Right cardiac atrium (tissue), 5 donors: Measurements from ENCODE around the gene UBL5. TPM values are rescaled to one million over a fixed set of nuclear protein-coding genes. Genes with fewer than 3 reads are reported as not detected.
A peak's percentile ranks its signal among the peaks of the same experiment; 100 is the strongest.
"Not testable (repeated sequence)": the region's sequence is repeated elsewhere in the genome, so short reads cannot be mapped to it uniquely, and the experiment has no call there.

Experiments
- ATAC-seq, 2 donors: fragments of 200-7000 bp; cut with Tn5 transposase; one replicate each; pipeline versions ENCODE4 v1.8.0 to v1.9.1; 2020; ENCODE audit warnings: moderate library complexity in 2 of 2, mild to moderate bottlenecking in 1 of 2
- DNase-seq, 3 donors: peaks; one replicate each; pipeline ENCODE4 v3.0.0-alpha.2; 2020
- H3K27ac ChIP-seq: one replicate; pipeline ENCODE4 v1.5.1; 2013; ENCODE audit warnings: mild to moderate bottlenecking, low read length, control low read depth, moderate library complexity
- H3K27me3 ChIP-seq: one replicate; pipeline ENCODE4 v1.6.1; 2013; ENCODE audit not compliant: control insufficient read depth, insufficient read depth
- H3K4me1 ChIP-seq: one replicate; pipeline ENCODE4 v1.6.1; 2013; ENCODE audit warnings: low read length; ENCODE audit not compliant: control insufficient read depth, insufficient read depth
- H3K4me3 ChIP-seq: one replicate; pipeline ENCODE4 v1.5.1; 2013; ENCODE audit warnings: low read length, control low read depth
- H3K9me3 ChIP-seq: one replicate; pipeline ENCODE4 v1.6.1; 2013; ENCODE audit warnings: low read length; ENCODE audit not compliant: control insufficient read depth
- WGBS: extraction: QIAGEN DNeasy Blood & Tissue Kit; methylation state at CpG from one replicate; pipeline ENCODE4 v1.1.7; 2013; 5-methylcytosine and 5-hydroxymethylcytosine counted together
- intact Hi-C, 4 donors: fragments of 100-400 bp; cut with DNase I; formaldehyde crosslinking; loops; one replicate each; pipeline versions ENCODE4 v1.11.0 to v1.14.0; 2022 to 2023
- polyA plus RNA-seq: library from polyadenylated mRNA; stranded (reverse); fragments of 200-250 nt; gene quantifications from one replicate; pipeline ENCODE4 v1.2.3, GENCODE V29; 2013
- total RNA-seq, 4 donors: library from RNA; stranded (reverse); fragmentation: NEBNext Ultra II Directional; extraction: Animal tissue kit (Norgen Biotek cat#: 25700); gene quantifications; one replicate each; pipeline ENCODE4 v1.2.1, GENCODE V29; 2021
- donor health status: healthy with polysubstance abuse.
- donor health status: DM: no; HTN: yes; CAD: no.
- donor health status: DM: no; HTN: no; CAD: no.
- donor health status: DM: no; HTN: yes; CAD: no; lungs with severe emphysema.
- donor health status: DM: yes; HTN: yes; CAD: no.

UBL5 gene
- total and polyA plus RNA-seq, 5 donors: 439 to 1,516 (median 496) TPM

- intact Hi-C loops: no loop called here
- no peak overlapping the region for H3K27ac ChIP-seq
- no peaks in the 10 kb centered on the region for H3K27me3 ChIP-seq
- no peaks in the 10 kb centered on the region for H3K4me1 ChIP-seq
- WGBS: 88% methylated on average over 11 of the region's 11 CpGs
- H3K4me3 ChIP-seq: no peak overlapping the region
- ATAC-seq: no peak
- no peaks in the 10 kb centered on the region for H3K9me3 ChIP-seq
- DNase-seq: no peak
Observed at GRCh38 chr19:9808855-9809824, 18.6 kb upstream of the UBL5 start.

- ATAC-seq: peak; percentile 28 to 36
- H3K27me3 ChIP-seq: no peaks in the 10 kb centered on the region
- no peaks in the 10 kb centered on the region for H3K9me3 ChIP-seq
- intact Hi-C loops: no loop called here
- H3K27ac ChIP-seq: no peak overlapping the region
- DNase-seq: peak in 1 of 3 donors; percentile 58
- no peak overlapping the region for H3K4me3 ChIP-seq
- 95% methylated on average over 21 of the region's 21 CpGs for WGBS
- H3K4me1 ChIP-seq: no peaks in the 10 kb centered on the region
Observed at GRCh38 chr19:9811139-9811538, 16.6 kb upstream of the UBL5 start.

- peaks cover 2% of the 10 kb centered on the region for H3K4me1 ChIP-seq
- H3K27me3 ChIP-seq: no peaks in the 10 kb centered on the region
- DNase-seq (no peak), ATAC-seq (peak; percentile 0 to 7)
- H3K27ac ChIP-seq: peak overlapping the region; percentile 91
- H3K4me3 ChIP-seq: peak overlapping the region; percentile 51
- intact Hi-C loops: no loop called here
- no peaks in the 10 kb centered on the region for H3K9me3 ChIP-seq
- WGBS: 4% methylated on average over 39 of the region's 39 CpGs
Observed at GRCh38 chr19:9818175-9818733, 9.5 kb upstream of the UBL5 start.

GRCh38 chr19:9818734-9819595, 8.8 kb upstream of the UBL5 start, which contains the start of gene FBXL12:
Gene FBXL12, minus strand, starts transcription at chr19:9819079. Its CDS starts 266 bp downstream, at chr19:9818813.
- H3K27ac ChIP-seq: peak within 1 kb of the TSS; percentile 91
- H3K4me1 ChIP-seq: peaks cover 2% of the 10 kb centered on the region
- no peaks in the 10 kb centered on the region for H3K27me3 ChIP-seq
- WGBS: under 1% methylated on average over 82 of the region's 82 CpGs
- DNase-seq: peak; percentile 100
- intact Hi-C loops: no loop called here
- peak within 1 kb of the TSS; percentile 51 for H3K4me3 ChIP-seq
- no peaks in the 10 kb centered on the region for H3K9me3 ChIP-seq
- ATAC-seq: peak; percentile 97

GRCh38 chr19:9819596-9819909, 8.2 kb upstream of the UBL5 start:
- Histone ChIP-seq H3K9me3 (no peaks in the 10 kb centered on the region), H3K4me1 (peaks cover 2% of the 10 kb centered on the region), H3K27me3 (no peaks in the 10 kb centered on the region), H3K27ac (peak overlapping the region; percentile 73), H3K4me3 (peak overlapping the region; percentile 25)
- 0% methylated on average over 21 of the region's 21 CpGs for WGBS
- ATAC-seq (no peak), DNase-seq (no peak)
- intact Hi-C loops: no loop called here

- peak overlapping the region; percentile 73 for H3K27ac ChIP-seq
- intact Hi-C loops, ATAC-seq, H3K4me1 ChIP-seq, H3K4me3 ChIP-seq, H3K27me3 ChIP-seq, H3K9me3 ChIP-seq: not testable (repeated sequence)
- WGBS: 93% methylated on average over 8 of the region's 8 CpGs
- DNase-seq: peak in 1 of 3 donors; percentile 65
Observed at GRCh38 chr19:9820034-9820433, 7.7 kb upstream of the UBL5 start.

GRCh38 chr19:9823816-9824215, 3.9 kb upstream of the UBL5 start:
- H3K27me3 ChIP-seq: no peaks in the 10 kb centered on the region
- H3K9me3 ChIP-seq: no peaks in the 10 kb centered on the region
- no peak for ATAC-seq
- H3K4me3 ChIP-seq: no peak overlapping the region
- no peak overlapping the region for H3K27ac ChIP-seq
- intact Hi-C loops: no loop called here
- 88% methylated on average over 5 of the region's 5 CpGs for WGBS
- DNase-seq: no peak
- peaks cover 2% of the 10 kb centered on the region for H3K4me1 ChIP-seq

- H3K9me3 ChIP-seq: no peaks in the 10 kb centered on the region
- intact Hi-C loops: no loop called here
- H3K27me3 ChIP-seq: no peaks in the 10 kb centered on the region
- DNase-seq (no peak), ATAC-seq (no peak)
- WGBS: 27% methylated on average over 13 of the region's 13 CpGs
- peak overlapping the region; percentile 56 for H3K4me3 ChIP-seq
- no peak overlapping the region for H3K27ac ChIP-seq
- peaks cover 2% of the 10 kb centered on the region for H3K4me1 ChIP-seq
Observed at GRCh38 chr19:9828551-9829063, 889 bp downstream of the UBL5 start.

- Histone ChIP-seq H3K27ac (no peak overlapping the region), H3K9me3 (no peaks in the 10 kb centered on the region), H3K4me1 (no peaks in the 10 kb centered on the region), H3K4me3 (peak overlapping the region; percentile 76), H3K27me3 (no peaks in the 10 kb centered on the region)
- ATAC-seq (no peak), DNase-seq (no peak)
- intact Hi-C loops: no loop called here
- WGBS: 63% methylated on average over 6 of the region's 6 CpGs
Observed at GRCh38 chr19:9834307-9834725, 6.6 kb downstream of the UBL5 start.

GRCh38 chr19:9834726-9835506, 7.2 kb downstream of the UBL5 start, which contains the start of gene PIN1:
Gene PIN1, plus strand, starts transcription at chr19:9835318. Its CDS starts 27 bp downstream, at chr19:9835345.
- no peaks in the 10 kb centered on the region for H3K9me3 ChIP-seq
- intact Hi-C loops: no loop called here
- H3K4me3 ChIP-seq: peak within 1 kb of the TSS; percentile 85
- under 1% methylated on average over 73 of the region's 73 CpGs for WGBS
- H3K27ac ChIP-seq: peak within 1 kb of the TSS; percentile 57
- peak; percentile 99 for ATAC-seq
- no peaks in the 10 kb centered on the region for H3K4me1 ChIP-seq
- peak; percentile 99 to 100 (median 100) for DNase-seq
- no peaks in the 10 kb centered on the region for H3K27me3 ChIP-seq
